Measurements from ENCODE around the gene LZTR1.
"Not testable (repeated sequence)": the region's sequence is repeated elsewhere in the genome, so short reads cannot be mapped to it uniquely, and the experiment has no call there.

DNA sequence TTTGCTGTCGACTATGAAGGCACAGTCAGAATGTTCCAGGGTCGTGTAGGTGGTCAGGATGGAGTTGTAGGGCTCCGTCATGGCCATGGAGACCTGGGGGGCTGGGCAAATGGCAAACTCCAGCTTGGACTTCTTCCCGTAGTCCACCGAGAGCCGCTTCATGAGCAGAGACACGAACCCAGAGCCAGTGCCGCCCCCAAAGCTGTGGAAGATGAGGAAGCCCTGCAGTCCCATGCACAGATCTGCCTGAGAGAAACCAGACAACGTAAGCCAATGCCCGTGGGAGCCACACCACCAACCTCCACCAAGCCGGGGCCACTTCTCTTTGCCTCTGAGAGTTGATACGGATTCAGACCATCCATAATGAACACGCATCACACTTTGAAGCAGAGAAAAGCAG, 27.1 kb downstream of the LZTR1 start:
- not testable (repeated sequence) for TF ChIP-seq POLR2A, POLR2AphosphoS5, TAF1, POU2F2 (IDR thresholded peaks at IDR 0.05; ENCODE audit: low read depth, low read length)

All from GM12891 (cell line).